Smooth muscle cell of the brain vasculature (primary cell): ENCODE data around the gene PDK3.

Experiments
- DNase-seq: peaks from one replicate; pipeline ENCODE4 v3.0.0-alpha.2; 2012; ENCODE audit warnings: low read depth, low spot score

The PDK3 gene

GRCh38 chrX:24553011-24553410 lies 87.9 kb downstream of the PDK3 start:
- DNase-seq = no peak

DNA sequence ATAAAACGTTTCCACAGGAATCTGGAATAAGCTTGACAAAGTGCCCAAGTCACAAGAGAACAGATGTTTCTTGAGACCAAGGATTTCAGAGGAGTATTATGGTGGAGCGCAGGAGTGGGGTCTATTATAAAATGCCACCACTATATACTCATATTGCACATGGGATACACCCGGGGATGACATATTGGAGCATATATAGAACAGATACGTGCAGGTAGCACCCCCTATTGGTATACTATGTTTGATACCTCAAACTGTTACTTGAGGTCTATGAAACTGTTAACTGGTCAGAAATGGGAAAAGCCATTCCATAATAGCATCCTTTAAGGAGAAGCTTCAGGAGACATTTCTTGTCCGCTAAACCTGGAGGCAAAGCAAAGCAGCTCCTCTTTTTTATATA lies 96.0 kb downstream of the PDK3 start:
- no peak for DNase-seq

GRCh38 chrX:24563291-24564010 lies 98.4 kb downstream of the PDK3 start:
- no peak for DNase-seq

- no peak for DNase-seq
Measured at GRCh38 chrX:24566240-24566639, 101.2 kb downstream of the PDK3 start.

GRCh38 chrX:24567169-24567568 lies 102.1 kb downstream of the PDK3 start:
- DNase-seq = no peak

GRCh38 chrX:24574743-24575142 lies 109.7 kb downstream of the PDK3 start:
- no peak for DNase-seq

- DNase-seq = no peak
Measured at GRCh38 chrX:24575496-24575895, 110.4 kb downstream of the PDK3 start.

DNA sequence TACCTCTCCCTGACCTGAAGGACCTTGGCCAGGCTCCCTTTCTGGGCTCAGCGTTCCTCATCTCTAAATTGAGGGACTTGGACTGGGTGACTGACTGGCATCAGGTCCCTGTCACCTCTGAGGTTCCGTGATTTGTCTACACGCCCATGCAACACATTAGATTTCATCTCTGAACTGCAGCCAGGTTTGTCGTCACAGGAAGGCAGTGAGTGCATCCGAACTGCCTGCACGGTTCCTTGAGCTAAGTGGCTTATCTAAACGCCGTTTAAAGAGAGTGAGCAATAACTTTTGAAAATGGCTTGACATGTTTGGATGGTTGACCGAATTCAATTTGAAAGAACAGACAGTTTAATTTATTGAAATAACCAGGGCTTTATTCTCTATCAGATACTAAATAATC lies 112.0 kb downstream of the PDK3 start:
- DNase-seq = no peak
